LNCAP (cell line): ENCODE data around the gene IHH.

Experiments
- CTCF ChIP-seq: fragments of 450-650 bp; IDR thresholded peaks from 2 replicates; pipeline ENCODE4 v1.5.1; 2017; ENCODE audit warnings: mild to moderate bottlenecking

Gene IHH

GRCh38 chr2:219082332-219082958 lies 21.7 kb upstream of the IHH start:
- no peak for TF ChIP-seq CTCF

GRCh38 chr2:219081701-219082331 lies 21.1 kb upstream of the IHH start:
- TF ChIP-seq CTCF, result no peak

GRCh38 chr2:219081096-219081495 lies 20.4 kb upstream of the IHH start:
- no peak for TF ChIP-seq CTCF

- no peak for TF ChIP-seq CTCF
These were observed 18.7 kb upstream of the IHH start for GRCh38 chr2:219079417-219079816.

- no peak for TF ChIP-seq CTCF
These were observed 18.2 kb upstream of the IHH start for GRCh38 chr2:219078951-219079350.

GRCh38 chr2:219078126-219078525 lies 17.4 kb upstream of the IHH start:
- TF ChIP-seq CTCF, result no peak

GRCh38 chr2:219076253-219076652 lies 15.5 kb upstream of the IHH start:
- no peak for TF ChIP-seq CTCF
